Chondrocyte (in vitro differentiated cells): ENCODE results near the gene RAD1. TPM values are rescaled to one million over a fixed set of nuclear protein-coding genes. Genes with fewer than 3 reads are reported as not detected.

Source experiments
- DNase-seq: peaks from one replicate; pipeline ENCODE4 v3.0.0; 2021; ENCODE audit warnings: mixed read lengths, low spot score
- H3K27ac Mint-ChIP-seq: one replicate; pipeline ENCODE4 v1.8.0; 2021; ENCODE audit warnings: mild to moderate bottlenecking, moderate library complexity, mixed read lengths; ENCODE audit not compliant: unreplicated experiment
- H3K27me3 Mint-ChIP-seq: 2 replicates; pipeline ENCODE4 v1.8.0; 2021; ENCODE audit warnings: low read depth, mixed read lengths
- H3K36me3 Mint-ChIP-seq: 2 replicates; pipeline ENCODE4 v1.8.0; 2021; ENCODE audit warnings: low read depth, mixed read lengths
- H3K4me1 Mint-ChIP-seq: 2 replicates; pipeline ENCODE4 v1.8.0; 2021; ENCODE audit warnings: low read depth, mild to moderate bottlenecking, mixed read lengths
- H3K4me3 Mint-ChIP-seq: one replicate; pipeline ENCODE4 v1.8.0; 2021; ENCODE audit warnings: mild to moderate bottlenecking, moderate library complexity, mixed read lengths; ENCODE audit not compliant: unreplicated experiment
- H3K9me3 Mint-ChIP-seq: 2 replicates; pipeline ENCODE4 v1.8.0; 2021; ENCODE audit warnings: low read depth, mixed read lengths
- CTCF ChIP-seq: fragments of 200-600 bp; sonication (generic); IDR thresholded peaks from 2 replicates; pipeline ENCODE4 v1.5.0; 2021; ENCODE audit warnings: antibody characterized with exemption, mild to moderate bottlenecking, moderate library complexity
- total RNA-seq: library from RNA; stranded (reverse); gene quantifications from 3 replicates; pipeline ENCODE4 v1.2.1, GENCODE V29; 2021

The RAD1 gene
- total RNA-seq, 1 donor from 2014 or later: 20.5 TPM

- H3K36me3 Mint-ChIP-seq: no peaks in the 10 kb centered on the region
- DNase-seq: no peak
- H3K27ac Mint-ChIP-seq: no peak overlapping the region
- H3K9me3 Mint-ChIP-seq: peaks cover 6% of the 10 kb centered on the region
- H3K4me3 Mint-ChIP-seq: no peak overlapping the region
- TF ChIP-seq CTCF: no peak
- H3K4me1 Mint-ChIP-seq: peaks cover 7% of the 10 kb centered on the region
- no peaks in the 10 kb centered on the region for H3K27me3 Mint-ChIP-seq
These were observed 46.5 kb downstream of the RAD1 start for GRCh38 chr5:34868791-34869190.

GRCh38 chr5:34867660-34868059, 47.6 kb downstream of the RAD1 start:
- peaks cover 11% of the 10 kb centered on the region for H3K4me1 Mint-ChIP-seq
- H3K4me3 Mint-ChIP-seq: no peak overlapping the region
- no peaks in the 10 kb centered on the region for H3K27me3 Mint-ChIP-seq
- no peaks in the 10 kb centered on the region for H3K36me3 Mint-ChIP-seq
- peaks cover 6% of the 10 kb centered on the region for H3K9me3 Mint-ChIP-seq
- no peak for TF ChIP-seq CTCF
- no peak for DNase-seq
- no peak overlapping the region for H3K27ac Mint-ChIP-seq

- Mint-ChIP-seq H3K27ac (no peak overlapping the region), H3K9me3 (peaks cover 6% of the 10 kb centered on the region), H3K4me1 (peaks cover 11% of the 10 kb centered on the region), H3K27me3 (no peaks in the 10 kb centered on the region), H3K36me3 (no peaks in the 10 kb centered on the region), H3K4me3 (no peak overlapping the region)
- DNase-seq: no peak
- no peak for TF ChIP-seq CTCF
These were observed 48.3 kb downstream of the RAD1 start for GRCh38 chr5:34866989-34867471.

GRCh38 chr5:34865091-34865490, 50.2 kb downstream of the RAD1 start:
- peaks cover 11% of the 10 kb centered on the region for H3K4me1 Mint-ChIP-seq
- no peaks in the 10 kb centered on the region for H3K27me3 Mint-ChIP-seq
- no peak for DNase-seq
- H3K9me3 Mint-ChIP-seq: no peaks in the 10 kb centered on the region
- no peak overlapping the region for H3K27ac Mint-ChIP-seq
- no peak overlapping the region for H3K4me3 Mint-ChIP-seq
- no peak for TF ChIP-seq CTCF
- H3K36me3 Mint-ChIP-seq: peaks cover under 1% of the 10 kb centered on the region

- TF ChIP-seq CTCF: no peak
- Mint-ChIP-seq H3K4me1 (peaks cover 11% of the 10 kb centered on the region), H3K4me3 (no peak overlapping the region), H3K27me3 (no peaks in the 10 kb centered on the region), H3K36me3 (peaks cover 1% of the 10 kb centered on the region), H3K9me3 (no peaks in the 10 kb centered on the region), H3K27ac (no peak overlapping the region)
- no peak for DNase-seq
These were observed 51.4 kb downstream of the RAD1 start for GRCh38 chr5:34863946-34864345.
